ENCODE measurements around the gene COL26A1. TPM values are rescaled to one million over a fixed set of nuclear protein-coding genes. Genes with fewer than 3 reads are reported as not detected.
"Not testable (repeated sequence)": the region's sequence is repeated elsewhere in the genome, so short reads cannot be mapped to it uniquely, and the experiment has no call there.

The COL26A1 gene
- total RNA-seq, 1 donor from 2014 or later, result 0.09 TPM

DNA sequence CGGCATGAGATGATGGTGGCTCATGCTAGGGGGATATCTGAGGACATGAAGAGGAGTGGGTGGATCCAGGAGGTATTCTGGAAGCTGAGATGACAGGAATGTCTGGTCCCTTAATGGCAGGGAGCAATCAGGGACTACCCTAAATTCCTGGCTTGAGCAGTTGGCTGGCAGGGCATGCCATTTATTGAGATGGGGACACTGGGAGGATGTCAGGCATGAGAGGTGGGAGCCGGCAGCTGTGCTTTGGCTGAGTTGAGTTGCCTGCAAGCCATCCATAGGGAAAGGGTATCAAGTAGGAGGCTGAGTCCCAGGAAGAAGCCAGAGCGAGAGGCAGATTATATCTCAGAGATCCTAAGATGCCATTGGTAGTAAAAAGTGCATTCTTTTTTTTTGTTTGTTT is 69.6 kb downstream of the COL26A1 start:
- no peak for DNase-seq (ENCODE audit: low spot score)
- ATAC-seq, result no peak
- intact Hi-C loops (cut with DNase I), result no loop called here

DNA sequence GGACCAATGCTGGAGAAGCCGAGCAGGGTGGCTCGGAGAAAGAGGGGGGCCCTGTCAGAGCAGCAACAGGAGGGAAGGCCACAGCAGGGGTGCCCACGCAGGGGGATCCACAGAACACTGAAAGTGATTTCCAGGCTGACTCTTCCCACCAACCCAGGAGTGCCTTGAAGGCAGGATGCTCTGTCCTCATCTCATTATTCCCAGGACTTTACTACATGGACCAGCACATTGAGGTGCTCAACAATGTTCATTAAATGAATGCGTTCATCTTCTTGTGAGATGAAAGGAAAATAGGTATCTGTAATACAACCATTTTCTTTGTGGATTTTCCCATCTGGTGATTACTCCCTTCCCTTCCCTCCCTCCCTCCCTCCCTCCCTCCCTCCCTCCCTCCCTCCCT is 71.0 kb downstream of the COL26A1 start:
- no peak for DNase-seq (ENCODE audit: low spot score)
- intact Hi-C loops (cut with DNase I), result no loop called here
- no peak for ATAC-seq

DNA sequence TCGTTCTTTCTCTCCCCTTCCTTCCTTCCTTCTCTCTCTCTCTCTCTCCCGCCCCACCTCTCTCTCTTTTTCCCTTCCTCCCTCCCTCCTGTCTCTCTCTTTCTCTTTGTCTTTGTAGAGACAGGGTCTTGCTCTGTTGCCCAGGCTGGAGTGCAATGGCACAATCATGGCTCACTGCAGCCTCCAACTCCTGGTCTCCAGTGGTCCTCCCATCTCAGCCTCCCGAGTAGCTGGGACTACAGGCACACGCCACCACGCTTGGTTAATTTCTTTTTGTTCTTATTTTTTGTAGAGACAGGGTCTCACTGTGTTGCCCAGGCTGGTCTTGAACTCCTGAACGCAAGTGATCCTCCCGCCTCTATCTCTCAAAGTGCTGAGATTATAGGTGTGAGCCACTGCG is 71.5 kb downstream of the COL26A1 start:
- intact Hi-C loops (cut with DNase I); ATAC-seq; DNase-seq (ENCODE audit: low spot score): not testable (repeated sequence)

DNA sequence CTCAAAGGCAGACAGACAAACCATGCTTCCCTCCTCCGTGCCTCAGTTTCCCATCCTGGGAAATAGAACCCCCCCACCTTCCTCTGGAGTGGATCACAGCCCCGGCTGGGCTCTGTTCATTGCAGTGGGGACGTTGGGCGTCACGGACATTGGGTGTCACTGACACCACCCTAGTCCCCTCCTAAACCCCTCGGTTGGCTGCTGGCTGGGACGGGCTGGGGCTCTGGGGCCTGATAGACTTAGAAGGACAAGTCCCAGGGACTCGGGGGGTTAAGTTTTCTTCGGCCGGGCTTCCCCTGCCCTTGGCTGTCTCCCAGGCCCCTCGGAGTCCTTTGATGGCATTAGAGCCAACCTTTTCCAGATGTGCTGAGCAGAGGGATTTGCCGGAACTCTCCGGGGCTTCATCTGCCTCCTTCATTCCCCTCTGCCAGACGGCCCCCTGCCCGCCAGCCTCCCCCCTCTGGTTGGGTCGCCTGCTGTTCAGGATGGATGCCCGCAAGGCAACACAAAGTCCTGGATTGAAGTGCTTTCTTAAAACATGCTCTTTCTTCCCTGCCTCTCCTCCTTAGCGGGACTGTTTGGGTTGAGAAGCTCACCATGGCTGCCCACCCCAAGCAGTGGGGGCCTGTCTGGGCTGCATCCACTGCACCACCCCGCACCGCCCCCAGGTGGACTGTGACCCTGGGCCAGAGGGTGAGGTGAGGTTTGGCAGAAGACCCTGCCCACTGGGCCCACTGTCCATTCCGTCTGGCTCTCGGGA is 73.0 kb downstream of the COL26A1 start:
- intact Hi-C loops (cut with DNase I), result no loop called here

DNA sequence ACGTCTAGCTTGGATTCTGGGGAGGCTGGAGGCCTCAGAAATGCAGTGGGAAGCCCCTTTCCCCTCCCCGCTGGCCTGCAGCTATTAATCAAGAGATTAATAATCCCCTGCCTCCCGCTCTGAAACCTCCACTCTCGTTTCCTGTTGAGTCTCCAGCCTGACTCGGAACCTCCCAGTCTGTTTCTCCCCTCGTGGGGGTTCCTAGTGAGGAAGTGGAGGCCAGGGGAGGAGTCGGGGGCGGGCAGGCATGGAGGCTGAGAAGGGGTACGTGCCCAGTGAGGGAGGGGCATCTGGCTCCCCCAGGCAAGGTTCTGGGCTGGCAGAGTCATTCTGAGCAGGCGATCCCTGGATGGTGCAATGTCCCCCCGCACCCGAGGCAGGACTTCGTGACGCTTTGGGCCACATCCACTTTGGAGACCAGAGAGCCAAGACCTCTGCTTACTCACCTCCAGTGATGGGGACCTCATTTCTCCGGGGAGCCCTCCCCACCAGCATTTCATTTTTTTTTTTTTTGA is 73.6 kb downstream of the COL26A1 start:
- DNase-seq (ENCODE audit: low spot score), result no peak
- intact Hi-C loops (cut with DNase I), result no loop called here
- no peak for ATAC-seq

More for the DNA sequence above, 73.0 kb downstream of the COL26A1 start:
- ATAC-seq, result no peak
- no peak for DNase-seq (ENCODE audit: low spot score)

DNA sequence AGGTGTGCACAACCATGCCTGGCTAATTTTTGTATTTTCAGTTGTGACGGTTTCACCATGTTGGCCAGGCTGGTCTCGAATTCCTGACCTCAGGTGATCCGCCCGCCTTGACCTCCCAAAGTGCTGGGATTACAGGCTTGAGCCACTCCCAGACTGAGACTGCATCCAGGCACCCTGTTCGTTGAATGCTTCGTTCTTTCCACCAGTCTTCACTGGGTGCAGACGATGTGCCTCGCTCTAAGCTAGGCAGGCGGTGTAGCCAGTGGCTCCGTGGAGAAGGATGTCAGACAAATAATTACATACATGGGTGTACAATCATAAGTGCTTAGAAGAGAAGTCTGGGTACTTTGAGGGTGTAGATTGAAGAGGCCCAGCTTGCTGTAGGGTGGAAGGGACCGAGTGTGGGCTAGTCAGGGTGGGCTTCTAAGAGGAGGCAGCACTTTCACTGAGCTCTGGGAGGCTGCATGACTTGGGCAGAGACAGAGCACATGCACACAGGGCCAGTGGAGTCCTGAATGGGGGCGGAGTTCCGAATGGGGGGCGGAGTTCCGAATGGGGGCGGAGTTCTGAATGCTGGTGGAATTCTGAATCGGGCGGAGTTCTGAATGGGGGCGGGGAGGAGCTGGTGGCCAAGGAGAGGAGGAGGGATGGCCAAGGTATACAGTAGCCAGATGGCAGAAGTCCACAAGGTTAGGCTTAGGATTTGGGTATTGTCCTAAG is 74.3 kb downstream of the COL26A1 start:
- intact Hi-C loops (cut with DNase I), result no loop called here
- ATAC-seq, result no peak
- no peak for DNase-seq (ENCODE audit: low spot score)

DNA sequence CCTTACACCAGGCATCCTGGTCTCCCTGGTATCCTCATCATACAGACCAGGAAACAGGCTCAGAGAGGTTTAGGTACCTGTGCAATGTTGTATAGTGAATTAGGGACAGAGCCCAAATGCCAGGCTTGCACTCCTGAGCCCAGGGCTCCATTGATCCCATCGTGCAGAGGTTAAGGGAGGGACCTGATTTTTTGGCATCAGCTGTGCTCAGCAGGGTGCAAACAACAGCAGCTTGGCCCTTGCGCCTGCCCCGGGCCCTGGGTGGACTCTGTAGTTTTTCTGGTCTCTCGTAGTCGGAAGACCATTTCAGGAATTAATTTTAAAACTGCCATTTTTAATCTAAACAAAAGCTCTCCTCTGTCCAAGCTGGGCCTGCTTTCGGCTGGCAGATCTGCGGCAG is 79.2 kb downstream of the COL26A1 start:
- intact Hi-C loops (cut with DNase I), result no loop called here
- ATAC-seq, result no peak

DNA sequence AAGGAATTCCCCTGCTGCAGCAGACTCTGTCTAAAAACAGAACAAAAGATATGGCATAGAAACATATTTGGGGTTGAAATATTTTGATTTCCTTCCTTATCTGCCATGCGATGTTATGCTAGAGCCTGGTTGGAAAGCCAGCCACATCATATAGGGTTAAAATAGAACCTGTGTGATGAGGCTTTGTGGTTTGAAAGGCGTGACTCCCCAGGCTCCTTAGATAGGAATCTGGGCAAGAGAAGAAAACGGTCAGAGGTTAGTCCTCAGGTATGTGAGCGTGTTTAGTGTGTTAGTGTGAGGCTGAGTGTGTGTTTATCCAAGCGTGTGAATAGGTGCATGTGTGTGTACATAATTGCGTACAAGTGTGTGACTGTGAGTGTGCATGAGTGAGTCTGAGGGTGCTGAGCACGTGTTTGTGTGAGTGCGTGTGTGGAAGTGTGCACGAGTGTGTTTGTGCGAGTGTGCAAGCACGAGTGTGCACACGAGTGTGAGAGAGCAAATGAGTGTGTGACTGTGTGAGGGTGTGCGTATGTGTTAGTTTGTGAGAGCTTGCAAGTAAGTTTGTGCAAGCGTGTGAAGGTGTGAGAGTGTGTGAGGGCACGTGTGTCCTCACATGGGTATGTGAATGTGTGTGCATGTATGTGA is 79.9 kb downstream of the COL26A1 start:
- DNase-seq (ENCODE audit: low spot score) (no peak), ATAC-seq (no peak)
- intact Hi-C loops (cut with DNase I), result no loop called here

More for the DNA sequence above, 79.2 kb downstream of the COL26A1 start:
- no peak for DNase-seq (ENCODE audit: low spot score)

DNA sequence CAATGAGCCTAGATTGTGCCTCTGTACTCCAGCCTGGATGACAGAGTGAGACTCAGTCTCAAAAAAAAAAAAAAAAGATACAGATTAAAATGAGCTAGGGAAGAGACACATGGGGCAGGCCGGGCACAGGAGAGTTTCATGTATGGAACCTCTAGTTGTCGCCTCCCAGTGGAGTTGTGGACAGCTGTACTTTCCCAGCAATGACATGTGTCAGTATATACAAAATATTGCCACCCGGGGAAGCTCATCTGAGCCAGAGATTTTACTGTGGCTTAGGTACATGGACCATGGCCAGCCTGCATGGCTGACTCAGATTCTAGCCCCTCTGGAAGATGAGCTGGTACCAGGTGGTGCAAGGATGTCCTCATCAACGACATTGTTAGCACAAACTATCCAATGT is 87.4 kb downstream of the COL26A1 start:
- ATAC-seq (no peak), DNase-seq (ENCODE audit: low spot score) (no peak)
- intact Hi-C loops (cut with DNase I), result no loop called here

DNA sequence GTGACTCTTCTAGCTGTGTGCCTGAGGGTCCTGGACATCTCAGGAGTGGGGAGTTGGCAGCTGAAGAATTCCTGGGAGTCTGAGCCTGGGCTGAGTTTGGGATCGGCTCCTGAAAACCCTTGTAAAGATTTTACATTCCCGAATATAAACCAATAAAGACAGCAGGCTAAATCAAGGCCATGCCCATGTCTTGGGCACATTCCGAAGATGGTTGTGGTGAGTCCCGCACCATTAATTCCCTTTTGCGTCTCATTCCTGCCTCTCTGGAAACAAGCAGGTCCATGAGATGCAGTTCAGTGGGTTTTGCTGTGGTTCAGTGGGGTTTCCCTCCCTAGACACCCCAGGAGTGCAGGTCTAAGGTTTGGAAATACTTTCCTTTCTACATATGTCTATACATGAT is 90.9 kb downstream of the COL26A1 start:
- DNase-seq (ENCODE audit: low spot score) (no peak), ATAC-seq (no peak)
- intact Hi-C loops (cut with DNase I), result no loop called here

DNA sequence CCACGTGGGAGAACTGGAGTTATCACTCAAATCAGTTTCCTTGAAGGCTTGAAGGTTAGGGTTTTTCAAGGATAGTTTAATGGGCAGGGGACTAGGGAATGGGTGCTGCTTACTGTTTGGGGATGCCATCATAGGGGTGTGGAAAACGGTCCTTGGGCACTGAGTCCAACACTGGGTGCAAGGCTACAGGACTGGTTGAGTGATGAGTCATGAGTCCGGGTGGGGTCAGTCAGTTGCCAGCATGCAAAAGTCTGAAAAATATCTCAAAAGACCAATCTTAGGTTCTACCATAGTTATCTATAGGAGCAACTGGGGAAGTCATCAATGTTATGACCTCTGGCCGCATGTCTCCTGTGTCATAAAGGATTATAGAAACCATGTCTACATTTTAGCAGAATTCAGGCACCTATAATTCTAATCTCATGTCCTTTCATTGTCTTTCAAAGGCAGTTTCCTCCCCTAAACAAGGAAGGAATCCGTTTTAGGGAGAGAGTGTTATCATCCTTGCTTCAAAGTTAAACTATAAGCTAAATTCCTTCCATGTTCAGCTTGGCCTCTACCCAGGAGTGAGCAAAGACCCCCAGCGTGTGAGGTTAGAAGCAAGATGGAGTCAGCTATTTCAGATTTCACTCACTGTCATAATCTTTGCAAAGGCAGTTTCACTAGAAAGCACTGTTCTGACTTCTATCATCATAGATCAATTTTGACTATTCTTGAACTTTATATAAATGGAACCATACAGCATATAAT is 94.5 kb downstream of the COL26A1 start:
- intact Hi-C loops (cut with DNase I), result no loop called here
- DNase-seq (ENCODE audit: low spot score), result no peak
- ATAC-seq, result no peak

DNA sequence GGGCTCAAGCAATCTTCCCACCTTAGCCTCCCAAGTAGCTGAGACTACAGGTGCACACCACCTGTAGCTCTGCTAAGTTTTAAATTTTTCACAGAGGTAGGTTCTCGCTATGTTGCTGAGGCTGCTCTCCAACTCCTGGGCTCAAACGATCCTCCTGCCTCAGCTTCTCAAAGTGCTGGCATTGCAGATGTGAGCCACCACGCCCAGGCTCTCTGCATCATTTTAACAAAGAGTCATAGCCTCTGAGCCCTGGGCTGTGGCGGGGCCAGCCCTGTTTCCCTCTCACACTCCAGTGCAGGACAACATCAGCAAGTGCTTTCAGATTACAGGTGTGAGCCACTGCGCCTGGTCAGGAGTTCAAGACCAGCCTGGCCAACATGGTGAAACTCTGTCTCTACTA is 102.5 kb downstream of the COL26A1 start:
- intact Hi-C loops (cut with DNase I), result no loop called here
- ATAC-seq (no peak), DNase-seq (ENCODE audit: low spot score) (no peak)

DNA sequence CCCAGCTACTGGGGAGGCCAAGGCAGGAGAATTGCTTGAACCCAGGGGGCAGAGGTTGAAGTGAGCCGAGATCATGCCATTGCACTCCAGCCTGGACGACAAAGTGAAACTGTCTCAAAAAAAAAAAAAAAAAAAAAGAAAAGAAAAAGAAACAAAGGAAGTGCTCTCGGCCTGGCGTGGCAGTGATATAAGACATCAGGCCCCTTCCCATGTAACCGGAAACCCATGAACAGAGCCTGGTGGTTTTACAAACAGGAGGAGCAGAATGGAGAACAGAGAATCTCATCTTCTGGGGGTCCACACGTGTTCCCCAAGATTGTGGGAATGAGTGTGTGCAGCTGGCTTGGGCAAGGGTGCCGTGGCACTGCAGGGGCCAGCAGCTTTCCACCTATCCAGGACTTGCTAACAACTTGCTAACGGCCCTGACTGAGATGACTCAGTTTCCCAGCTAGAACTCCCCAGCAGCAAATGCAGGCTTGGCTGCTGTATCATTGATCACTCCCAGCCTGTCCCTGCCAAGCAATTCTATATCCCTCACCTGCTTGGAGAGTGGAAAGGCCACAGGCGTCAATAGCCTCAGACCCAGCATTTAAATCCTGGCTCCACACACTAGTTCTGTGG is 103.0 kb downstream of the COL26A1 start:
- DNase-seq (ENCODE audit: low spot score) (no peak), ATAC-seq (no peak)
- intact Hi-C loops (cut with DNase I), result no loop called here

DNA sequence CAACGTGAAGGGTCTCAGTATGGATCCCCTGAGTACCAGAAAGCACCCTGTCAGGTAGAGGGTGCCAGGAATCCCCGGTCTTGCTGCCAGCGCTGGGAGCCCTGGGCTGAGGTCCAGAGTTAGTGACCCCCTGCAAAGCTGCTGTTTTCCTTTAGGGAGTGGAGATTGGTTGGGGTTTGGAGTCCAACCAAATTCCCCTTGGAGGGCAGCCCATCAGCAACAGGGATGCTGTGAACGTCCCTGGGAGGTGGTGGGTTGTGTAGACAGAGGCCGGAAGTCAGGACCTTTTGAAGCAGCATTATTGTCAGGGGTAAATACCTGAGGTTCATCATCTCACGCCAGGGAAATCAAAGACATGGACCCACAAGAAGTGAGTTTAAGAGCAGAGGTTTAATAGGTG is 104.2 kb downstream of the COL26A1 start:
- ATAC-seq, result no peak
- intact Hi-C loops (cut with DNase I), result no loop called here
- no peak for DNase-seq (ENCODE audit: low spot score)

DNA sequence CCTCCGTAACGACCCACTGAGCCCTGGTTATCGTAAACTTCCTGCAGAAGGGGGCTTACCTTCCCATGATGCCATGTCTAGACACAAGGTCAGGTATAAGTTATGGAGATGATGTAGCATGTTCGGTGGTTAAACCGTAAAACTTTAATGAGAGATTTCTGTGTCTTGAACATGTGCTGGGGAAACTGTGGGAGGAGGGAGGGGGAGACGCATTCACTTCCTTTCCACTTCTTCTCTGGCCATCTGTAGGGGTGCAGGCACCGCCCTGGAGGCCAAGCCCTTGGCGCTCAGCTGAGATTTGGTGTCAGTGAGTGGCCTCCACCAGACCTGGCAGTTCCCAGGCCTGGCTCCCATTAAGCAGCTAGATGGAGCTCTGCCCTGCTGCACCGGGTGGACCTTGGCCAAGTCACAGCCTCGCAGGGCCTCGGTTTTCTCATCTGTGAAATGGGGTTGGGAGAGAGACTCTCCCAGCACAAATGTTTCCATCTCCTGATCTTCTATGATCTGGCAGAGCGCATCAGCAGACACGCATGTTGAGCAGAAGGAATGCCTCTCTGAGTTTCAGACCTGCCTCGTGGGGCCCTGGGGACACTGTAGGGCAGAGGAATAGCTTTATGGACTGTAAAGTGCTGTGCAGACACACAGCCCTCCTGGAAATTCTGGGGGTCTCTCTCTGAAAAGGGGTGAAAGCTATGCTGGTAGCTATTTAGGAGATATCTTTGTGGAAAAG is 106.0 kb downstream of the COL26A1 start:
- intact Hi-C loops (cut with DNase I), result no loop called here
- DNase-seq (ENCODE audit: low spot score) (no peak), ATAC-seq (no peak)

DNA sequence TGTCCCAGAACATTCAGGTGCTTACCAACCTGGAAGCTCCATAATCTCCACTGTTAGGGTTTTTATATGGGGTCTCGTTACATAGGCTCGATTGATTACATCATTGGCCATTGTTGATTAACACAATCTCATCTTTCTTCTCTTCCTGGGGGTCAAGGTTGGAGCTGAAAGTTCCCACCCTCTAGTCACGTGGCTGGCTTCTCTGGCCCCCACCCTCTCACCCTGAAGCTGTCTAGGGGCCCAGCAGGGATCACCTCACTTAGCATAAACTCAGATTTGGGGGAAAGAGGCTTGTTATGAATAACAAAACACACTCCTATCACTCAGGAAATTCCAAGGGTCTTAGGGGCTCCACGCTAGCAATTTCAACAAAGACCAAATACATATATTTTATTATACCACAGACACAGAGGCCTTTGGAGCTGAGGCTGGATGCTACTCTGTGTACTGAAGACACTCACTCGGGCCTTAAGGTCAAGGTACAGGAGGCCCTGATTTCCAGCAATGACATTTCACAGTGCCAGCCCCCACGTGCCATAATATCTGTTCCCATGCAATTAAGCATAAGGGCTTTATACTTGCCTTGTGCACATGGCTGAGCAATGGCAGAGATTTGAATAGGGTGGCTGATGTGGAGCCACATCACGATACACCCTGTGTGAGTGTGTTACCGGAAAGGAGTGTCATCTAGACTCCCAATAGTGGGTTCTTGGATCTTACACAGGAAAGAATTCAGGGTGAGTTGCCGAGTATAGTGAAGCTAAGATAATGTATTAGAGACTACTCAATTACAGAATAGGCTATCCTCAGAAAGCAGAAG is 108.2 kb downstream of the COL26A1 start:
- DNase-seq (ENCODE audit: low spot score), result no peak
- no peak for ATAC-seq
- intact Hi-C loops (cut with DNase I), result no loop called here

DNA sequence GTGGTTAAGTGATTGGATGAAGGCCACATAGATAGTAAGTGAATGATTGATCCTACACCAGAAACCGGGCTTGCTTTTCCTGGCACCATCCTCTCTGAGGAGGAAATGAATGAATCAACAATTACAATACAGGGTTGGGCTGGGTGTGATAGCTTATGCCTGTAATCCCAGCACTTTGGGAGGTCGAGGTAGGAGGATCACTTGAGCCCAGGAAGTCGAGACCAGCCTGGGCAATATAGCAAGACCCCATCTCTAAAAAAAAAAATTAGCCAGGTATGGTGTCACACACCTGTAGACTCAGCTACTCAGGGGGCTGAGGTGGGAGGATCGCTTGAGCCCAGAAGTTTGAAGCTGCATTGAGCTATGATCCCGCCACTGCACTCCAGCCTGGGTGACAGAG is 111.5 kb downstream of the COL26A1 start:
- intact Hi-C loops (cut with DNase I), result no loop called here
- no peak for DNase-seq (ENCODE audit: low spot score)
- ATAC-seq, result no peak

Measured in sciatic nerve (tissue), 2 donors.